SK-N-SH treated with all-trans-retinoic acid at 6 μM for 48 hours (cell line): ENCODE measurements around the gene ATP2B1.

Source experiments
- ATAC-seq: fragments of 200-7000 bp; cut with Tn5 transposase; 3 replicates; pipeline ENCODE4 v1.9.1; 2020; ENCODE audit warnings: mild to moderate bottlenecking, moderate library complexity
- ARNTL ChIP-seq: fragments of 450-650 bp; formaldehyde crosslinking; IDR thresholded peaks from 2 replicates; pipeline ENCODE4 v1.5.0; 2020; ENCODE audit warnings: low read depth, mild to moderate bottlenecking, moderate library complexity, borderline replicate concordance
- BACH2 ChIP-seq: fragments of 250-450 bp; sonication (Bioruptor Pico); IDR thresholded peaks from 2 replicates; pipeline ENCODE4 v1.9.0; 2021; ENCODE audit warnings: mild to moderate bottlenecking, borderline replicate concordance
- CREB5 ChIP-seq: fragments of 250-450 bp; sonication (Bioruptor Pico); IDR thresholded peaks from 2 replicates; pipeline ENCODE4 v1.5.1; 2020; ENCODE audit warnings: low read depth, mild to moderate bottlenecking, moderate library complexity
- CSDC2 ChIP-seq: fragments of 250-450 bp; sonication (Bioruptor Pico); IDR thresholded peaks from 2 replicates; pipeline ENCODE4 v1.5.0; 2020; ENCODE audit warnings: mild to moderate bottlenecking, moderate library complexity
- CSRNP3 ChIP-seq: fragments of 250-450 bp; sonication (Bioruptor Pico); IDR thresholded peaks from 2 replicates; pipeline ENCODE4 v1.5.1; 2021; ENCODE audit warnings: mild to moderate bottlenecking, moderate library complexity
- ISL1 ChIP-seq: fragments of 250-450 bp; sonication (Bioruptor Pico); IDR thresholded peaks from 2 replicates; pipeline ENCODE4 v2.1.2; 2022; ENCODE audit warnings: mild to moderate bottlenecking, moderate library complexity
- OSR1 ChIP-seq: fragments of 250-450 bp; sonication (Bioruptor Pico); IDR thresholded peaks from 2 replicates; pipeline ENCODE4 v1.8.0; 2022; ENCODE audit warnings: moderate library complexity, mild to moderate bottlenecking, inconsistent platforms
- PATZ1 ChIP-seq: fragments of 250-450 bp; sonication (Bioruptor Pico); IDR thresholded peaks from 2 replicates; pipeline ENCODE4 v1.8.0; 2020; ENCODE audit warnings: mild to moderate bottlenecking, moderate library complexity, borderline replicate concordance
- POU6F1 ChIP-seq: fragments of 250-450 bp; sonication (Bioruptor Pico); IDR thresholded peaks from 2 replicates; pipeline ENCODE4 v1.8.0; 2021; ENCODE audit warnings: low read depth, mild to moderate bottlenecking, moderate library complexity, borderline replicate concordance
- PPARA ChIP-seq: fragments of 250-450 bp; sonication (Bioruptor Pico); IDR thresholded peaks from 2 replicates; pipeline ENCODE4 v1.5.0; 2020; ENCODE audit warnings: mild to moderate bottlenecking, borderline replicate concordance
- SNAI2 ChIP-seq: fragments of 250-450 bp; sonication (Bioruptor Pico); IDR thresholded peaks from 2 replicates; pipeline ENCODE4 v1.5.0; 2020; ENCODE audit warnings: mild to moderate bottlenecking, moderate library complexity
- TCF4 ChIP-seq: fragments of 250-450 bp; sonication (Bioruptor Pico); IDR thresholded peaks from 2 replicates; pipeline ENCODE4 v1.8.0; 2021; ENCODE audit warnings: mild to moderate bottlenecking, moderate library complexity, borderline replicate concordance
- TSHZ2 ChIP-seq: fragments of 250-450 bp; sonication (Bioruptor Pico); IDR thresholded peaks from 2 replicates; pipeline ENCODE4 v1.5.0; 2020; ENCODE audit warnings: mild to moderate bottlenecking, moderate library complexity
- ZC3H10 ChIP-seq: fragments of 250-450 bp; sonication (Bioruptor Pico); IDR thresholded peaks from 2 replicates; pipeline ENCODE4 v1.5.1; 2021; ENCODE audit warnings: mild to moderate bottlenecking, moderate library complexity
- ZFP30 ChIP-seq: fragments of 450-650 bp; formaldehyde crosslinking; IDR thresholded peaks from 2 replicates; pipeline ENCODE4 v1.5.0; 2022; ENCODE audit warnings: mild to moderate bottlenecking, moderate library complexity
- ZNF565 ChIP-seq: fragments of 450-650 bp; formaldehyde crosslinking; conservative IDR thresholded peaks from 2 replicates; pipeline ENCODE4 v1.5.0; 2020; ENCODE audit warnings: low read depth, mild to moderate bottlenecking, moderate library complexity
- ZNF70 ChIP-seq: fragments of 450-650 bp; formaldehyde crosslinking; IDR thresholded peaks from 2 replicates; pipeline ENCODE4 v1.5.0; 2020; ENCODE audit warnings: mild to moderate bottlenecking, moderate library complexity
- ZNF8 ChIP-seq: fragments of 450-650 bp; formaldehyde crosslinking; IDR thresholded peaks from 2 replicates; pipeline ENCODE4 v1.5.0; 2020; ENCODE audit warnings: mild to moderate bottlenecking, moderate library complexity

Gene ATP2B1

GRCh38 chr12:89567691-89568239, 140.9 kb downstream of the ATP2B1 start:
- TF ChIP-seq ARNTL (no peak), CSRNP3 (CRISPR knock-in tag) (no peak), TCF4 (CRISPR knock-in tag) (no peak), ZNF8 (CRISPR knock-in tag) (no peak), PPARA (no peak), CREB5 (no peak), OSR1 (no peak), ZNF70 (CRISPR knock-in tag) (no peak), BACH2 (CRISPR knock-in tag) (no peak), ZFP30 (CRISPR knock-in tag) (no peak), TSHZ2 (CRISPR knock-in tag) (no peak), CSDC2 (CRISPR knock-in tag) (no peak), POU6F1 (CRISPR knock-in tag) (no peak), ZNF565 (CRISPR knock-in tag) (no peak), ISL1 (CRISPR knock-in tag) (no peak), ZC3H10 (CRISPR knock-in tag) (no peak), PATZ1 (CRISPR knock-in tag) (no peak), SNAI2 (CRISPR knock-in tag) (no peak)

GRCh38 chr12:89566615-89567014, 142.0 kb downstream of the ATP2B1 start:
- ATAC-seq: no peak
- TF ChIP-seq CSRNP3 (CRISPR knock-in tag) (no peak), ISL1 (CRISPR knock-in tag) (peak; percentile 63)

More at GRCh38 chr12:89567691-89568239, 140.9 kb downstream of the ATP2B1 start:
- ATAC-seq: no peak

- TF ChIP-seq ZNF565 (CRISPR knock-in tag): no peak
- TF ChIP-seq POU6F1 (CRISPR knock-in tag): no peak
- no peak for TF ChIP-seq TCF4 (CRISPR knock-in tag)
- no peak for TF ChIP-seq ARNTL
- no peak for TF ChIP-seq CREB5
- no peak for ATAC-seq
These were observed 143.6 kb downstream of the ATP2B1 start for GRCh38 chr12:89565002-89565401.
